ENCODE data around the gene MXRA7. TPM values are rescaled to one million over a fixed set of nuclear protein-coding genes. Genes with fewer than 3 reads are reported as not detected.

Gene MXRA7
- total RNA-seq, 6 experiments from 2014 or later, result 180 to 259 (median 192) TPM

DNA sequence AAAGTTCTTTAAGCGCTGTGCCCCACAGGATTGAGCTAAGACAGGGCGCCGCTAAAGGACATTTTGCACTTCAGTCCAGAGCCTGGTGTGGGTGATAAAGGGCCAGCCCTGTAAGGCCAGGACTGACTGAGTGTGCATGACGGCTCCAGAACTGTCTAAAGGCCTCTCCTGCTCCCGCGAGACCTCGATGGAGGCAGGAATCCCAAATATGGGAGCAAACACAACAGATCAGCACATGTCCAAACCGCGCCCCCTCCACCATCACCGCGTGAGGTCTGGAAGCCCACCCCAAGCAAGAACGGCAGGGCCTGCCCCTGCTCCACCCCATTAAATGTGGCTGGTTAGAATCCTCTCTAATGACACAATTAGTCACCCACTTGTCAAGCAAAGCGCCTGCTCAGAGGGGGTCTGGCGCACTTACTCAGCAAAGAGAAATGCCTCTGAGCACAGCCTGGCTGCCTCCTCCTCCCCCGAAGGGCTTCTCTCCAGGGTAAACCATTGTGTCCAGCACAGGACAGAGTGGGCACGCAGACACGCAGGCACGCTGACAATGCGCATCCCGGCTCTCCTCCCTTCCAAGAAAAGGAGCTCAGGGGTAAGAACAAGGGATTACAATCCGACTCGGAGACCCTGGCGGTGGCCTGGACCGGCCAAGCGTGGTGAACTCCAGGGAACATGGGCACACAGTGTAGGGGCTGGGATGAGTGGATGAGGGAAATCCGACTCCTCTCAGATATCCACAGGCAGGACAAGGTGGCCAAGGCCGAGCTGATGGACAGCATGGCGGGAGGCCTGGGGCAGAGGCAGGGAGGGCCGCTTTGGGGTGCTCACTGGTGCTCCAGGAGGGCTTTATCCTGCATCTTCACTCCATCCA lies 1.5 kb downstream of the MXRA7 start:
- TF ChIP-seq, protein P1, sequence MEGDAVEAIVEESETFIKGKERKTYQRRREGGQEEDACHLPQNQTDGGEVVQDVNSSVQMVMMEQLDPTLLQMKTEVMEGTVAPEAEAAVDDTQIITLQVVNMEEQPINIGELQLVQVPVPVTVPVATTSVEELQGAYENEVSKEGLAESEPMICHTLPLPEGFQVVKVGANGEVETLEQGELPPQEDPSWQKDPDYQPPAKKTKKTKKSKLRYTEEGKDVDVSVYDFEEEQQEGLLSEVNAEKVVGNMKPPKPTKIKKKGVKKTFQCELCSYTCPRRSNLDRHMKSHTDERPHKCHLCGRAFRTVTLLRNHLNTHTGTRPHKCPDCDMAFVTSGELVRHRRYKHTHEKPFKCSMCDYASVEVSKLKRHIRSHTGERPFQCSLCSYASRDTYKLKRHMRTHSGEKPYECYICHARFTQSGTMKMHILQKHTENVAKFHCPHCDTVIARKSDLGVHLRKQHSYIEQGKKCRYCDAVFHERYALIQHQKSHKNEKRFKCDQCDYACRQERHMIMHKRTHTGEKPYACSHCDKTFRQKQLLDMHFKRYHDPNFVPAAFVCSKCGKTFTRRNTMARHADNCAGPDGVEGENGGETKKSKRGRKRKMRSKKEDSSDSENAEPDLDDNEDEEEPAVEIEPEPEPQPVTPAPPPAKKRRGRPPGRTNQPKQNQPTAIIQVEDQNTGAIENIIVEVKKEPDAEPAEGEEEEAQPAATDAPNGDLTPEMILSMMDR (IDR thresholded peaks at IDR 0.05), result no peak
- peaks cover 28% of the 10 kb centered on the region for H3K36me3 Mint-ChIP-seq (ENCODE audit: low read depth)
- peak overlapping the region; percentile 99 for H3K4me3 Mint-ChIP-seq
- peak; percentile 99 for DNase-seq
- H3K4me1 Mint-ChIP-seq (ENCODE audit: low read depth), result peaks cover 49% of the 10 kb centered on the region
- H3K27me3 Mint-ChIP-seq (ENCODE audit: insufficient read depth), result peaks cover 8% of the 10 kb centered on the region
- peak overlapping the region; percentile 99 for H3K27ac Mint-ChIP-seq
- H3K9me3 Mint-ChIP-seq, result no peaks in the 10 kb centered on the region

DNA sequence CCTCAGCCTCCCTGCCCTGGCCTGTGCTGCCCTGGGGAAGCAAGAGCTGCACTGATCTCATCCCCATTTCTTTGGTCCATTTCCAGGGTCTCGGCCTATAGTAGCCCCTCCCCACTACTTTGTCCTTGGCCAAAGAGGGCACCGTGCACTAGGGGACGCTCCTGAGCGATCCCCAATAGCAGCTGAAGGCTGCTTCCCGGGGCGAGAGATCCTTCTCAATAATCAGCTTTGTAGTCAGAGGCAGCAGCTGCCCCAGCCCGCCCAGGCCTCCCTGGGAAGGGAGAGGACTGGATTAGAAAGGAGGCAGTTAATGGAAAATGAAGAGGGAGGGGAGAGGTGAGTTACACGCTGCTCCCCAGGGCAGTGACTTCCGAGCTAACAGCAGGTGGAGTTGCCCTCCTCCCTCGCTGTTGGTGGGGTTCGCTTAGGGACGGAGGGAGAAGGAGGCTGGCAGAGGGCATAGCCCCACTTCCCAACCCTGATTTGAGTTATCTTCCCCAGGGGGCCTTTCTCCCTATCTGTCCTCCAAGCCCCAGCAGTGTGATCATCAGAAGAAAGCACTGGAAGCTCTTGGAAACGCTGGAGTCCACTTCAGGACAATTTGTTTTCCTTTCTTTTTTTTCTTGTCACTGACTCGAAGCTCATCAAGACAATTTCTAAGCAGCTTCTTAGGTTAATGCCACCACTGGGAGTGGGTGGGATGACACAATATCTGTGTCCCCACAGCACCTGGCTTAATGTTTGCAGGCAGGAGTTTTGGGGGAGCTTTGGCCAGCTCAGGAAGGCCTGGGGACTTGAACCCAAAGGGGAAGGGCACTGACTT lies 2.6 kb downstream of the MXRA7 start:
- H3K4me1 Mint-ChIP-seq (ENCODE audit: low read depth), result peaks cover 40% of the 10 kb centered on the region
- H3K4me3 Mint-ChIP-seq, result peak overlapping the region; percentile 99
- H3K27me3 Mint-ChIP-seq (ENCODE audit: insufficient read depth), result peaks cover 8% of the 10 kb centered on the region; the same call in 1 of the 2 replicates
- peak overlapping the region; percentile 99 for H3K27ac Mint-ChIP-seq
- TF ChIP-seq, protein P1 (IDR thresholded peaks at IDR 0.05), result peak; percentile 66; the same call in 1 of the 2 replicates
- peaks cover 22% of the 10 kb centered on the region for H3K36me3 Mint-ChIP-seq (ENCODE audit: low read depth)
- DNase-seq, result no peak
- no peaks in the 10 kb centered on the region for H3K9me3 Mint-ChIP-seq

DNA sequence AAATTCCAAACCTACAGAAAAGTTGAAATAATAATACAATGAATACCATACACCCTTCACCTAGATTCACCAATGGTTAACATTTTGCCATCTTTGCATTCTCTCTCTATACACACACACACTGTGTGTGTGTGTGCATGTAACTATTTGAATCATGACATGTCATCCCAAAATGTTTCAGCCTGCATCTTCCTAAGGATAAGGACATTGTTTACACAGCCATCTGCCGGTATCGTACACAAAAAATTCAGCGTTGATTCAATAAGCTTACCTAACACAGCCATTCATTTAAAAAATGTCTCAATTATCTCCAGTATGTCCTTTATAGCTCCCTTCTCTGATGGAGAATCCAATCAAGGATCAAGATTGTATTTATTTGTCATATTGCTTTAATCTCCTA lies 3.9 kb downstream of the MXRA7 start:
- no peak overlapping the region for H3K4me3 Mint-ChIP-seq
- H3K9me3 Mint-ChIP-seq, result no peaks in the 10 kb centered on the region
- TF ChIP-seq, protein P1 (IDR thresholded peaks at IDR 0.05), result no peak
- H3K36me3 Mint-ChIP-seq (ENCODE audit: low read depth), result peaks cover 22% of the 10 kb centered on the region
- peaks cover 45% of the 10 kb centered on the region for H3K4me1 Mint-ChIP-seq (ENCODE audit: low read depth)
- H3K27me3 Mint-ChIP-seq (ENCODE audit: insufficient read depth), result peaks cover 8% of the 10 kb centered on the region; the same call in 1 of the 2 replicates
- H3K27ac Mint-ChIP-seq, result no peak overlapping the region
- DNase-seq, result no peak

DNA sequence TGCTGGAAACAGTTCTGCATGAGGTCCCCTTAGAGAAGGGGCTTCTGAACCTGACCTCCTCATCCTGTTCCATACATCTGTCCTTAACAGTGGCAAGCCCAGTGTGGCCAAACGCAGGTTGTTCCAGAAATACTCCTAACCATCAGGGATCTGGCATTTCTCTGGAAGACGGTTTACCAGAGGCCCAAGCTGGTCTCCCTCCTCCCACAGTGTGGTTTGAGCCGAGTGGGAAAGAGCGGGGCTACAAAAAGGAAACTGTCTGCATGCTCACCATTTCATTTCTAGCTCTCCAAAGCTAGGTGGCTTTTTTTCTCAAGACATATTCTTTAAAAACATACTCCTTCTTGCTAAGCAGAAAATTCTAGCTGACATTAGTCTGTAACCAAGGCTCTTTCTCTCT lies 6.0 kb downstream of the MXRA7 start:
- Mint-ChIP-seq H3K4me3 (no peak overlapping the region), H3K9me3 (no peaks in the 10 kb centered on the region), H3K27me3 (ENCODE audit: insufficient read depth) (peaks cover 8% of the 10 kb centered on the region), H3K36me3 (ENCODE audit: low read depth) (peaks cover 18% of the 10 kb centered on the region), H3K27ac (no peak overlapping the region), H3K4me1 (ENCODE audit: low read depth) (peaks cover 54% of the 10 kb centered on the region)
- TF ChIP-seq, protein P1 (IDR thresholded peaks at IDR 0.05), result no peak
- no peak for DNase-seq

DNA sequence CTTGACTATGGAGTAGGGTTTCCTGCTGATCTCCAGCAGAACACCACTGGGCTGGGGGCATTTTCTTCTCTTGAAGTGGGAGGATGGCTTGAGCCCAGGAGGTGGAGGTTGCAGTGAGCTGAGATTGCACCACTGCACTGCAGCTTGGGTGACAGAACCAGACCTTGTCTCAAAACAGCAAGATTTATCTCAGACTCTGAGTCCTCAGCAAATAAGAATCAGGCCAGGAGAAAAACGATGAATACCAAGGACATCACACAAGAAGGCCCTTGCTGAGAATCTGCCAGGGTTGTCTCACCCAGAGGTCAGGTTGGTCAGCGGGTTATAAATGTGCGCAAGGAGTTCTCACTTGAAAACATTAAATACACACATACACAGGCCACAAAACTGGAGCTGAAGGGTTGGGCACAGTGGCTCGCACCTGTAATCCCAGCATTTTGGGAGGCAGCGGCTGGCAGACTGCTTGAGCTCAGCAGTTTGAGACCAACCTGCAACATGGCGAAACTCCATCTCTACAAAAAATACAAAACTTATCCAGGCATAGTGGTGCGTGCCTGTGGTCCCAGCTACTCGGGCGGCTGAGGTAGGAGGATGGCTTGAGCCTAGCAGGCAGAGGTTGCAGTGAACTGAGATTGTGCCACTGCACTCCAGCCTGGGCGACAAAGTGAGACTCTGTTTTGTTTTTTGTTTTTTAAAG lies 7.7 kb downstream of the MXRA7 start:
- Mint-ChIP-seq H3K27ac (no peak overlapping the region), H3K27me3 (ENCODE audit: insufficient read depth) (peaks cover 4% of the 10 kb centered on the region), H3K9me3 (no peaks in the 10 kb centered on the region), H3K4me3 (no peak overlapping the region), H3K36me3 (ENCODE audit: low read depth) (peaks cover 19% of the 10 kb centered on the region), H3K4me1 (ENCODE audit: low read depth) (peaks cover 55% of the 10 kb centered on the region)
- TF ChIP-seq, protein P1 (IDR thresholded peaks at IDR 0.05), result no peak
- no peak for DNase-seq
